Measurements from ENCODE around the gene SCD.

DNA sequence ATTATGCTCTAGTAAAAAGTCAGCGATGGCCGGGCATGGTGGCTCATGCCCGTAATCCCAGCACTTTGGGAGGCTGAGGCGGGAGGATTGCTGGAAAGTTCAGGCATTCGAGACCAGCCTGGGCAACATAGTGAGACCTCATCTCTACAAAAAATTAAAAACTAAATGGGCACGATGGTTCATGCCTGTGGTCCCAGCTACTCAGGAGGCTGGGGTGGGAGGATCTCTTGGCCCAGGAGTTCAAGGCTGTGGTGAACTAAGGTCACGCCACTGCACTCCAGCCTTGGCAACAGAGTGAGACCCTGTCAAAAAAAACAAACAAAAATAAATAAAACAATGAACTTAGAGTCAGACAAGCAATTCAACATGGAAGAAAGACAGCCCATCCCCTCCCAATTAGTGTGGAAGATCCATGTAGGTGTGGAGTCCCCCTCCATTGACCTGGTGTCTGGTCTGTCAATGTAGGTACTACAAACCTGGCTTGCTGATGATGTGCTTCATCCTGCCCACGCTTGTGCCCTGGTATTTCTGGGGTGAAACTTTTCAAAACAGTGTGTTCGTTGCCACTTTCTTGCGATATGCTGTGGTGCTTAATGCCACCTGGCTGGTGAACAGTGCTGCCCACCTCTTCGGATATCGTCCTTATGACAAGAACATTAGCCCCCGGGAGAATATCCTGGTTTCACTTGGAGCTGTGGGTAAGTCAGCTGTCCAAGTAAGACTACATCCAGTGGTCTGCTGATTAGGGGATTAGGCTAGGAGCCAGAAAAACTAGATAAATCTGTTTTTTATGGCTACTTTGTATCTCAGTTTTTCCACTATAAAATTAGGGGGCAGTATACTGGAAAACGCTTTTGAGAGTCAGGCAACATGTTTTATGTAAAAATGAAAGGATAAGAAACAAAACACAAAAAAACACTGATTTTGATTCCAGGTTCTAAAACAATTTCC, 9.3 kb downstream of the SCD start:
- no peak for TF ChIP-seq POLR2A (IDR thresholded peaks at IDR 0.05)
- no peak for TF ChIP-seq EP300 (IDR thresholded peaks at IDR 0.05)

All from sigmoid colon (tissue), 4 donors.